Breast epithelium (tissue), 4 donors: ENCODE results near the gene NPR2. TPM values are rescaled to one million over a fixed set of nuclear protein-coding genes. Genes with fewer than 3 reads are reported as not detected.

Experiments used
- DNase-seq, 2 donors: peaks; one replicate each; pipeline ENCODE4 v3.0.0-alpha.2; 2019; ENCODE audit warnings: low spot score in 2 of 2
- H3K27ac ChIP-seq, 2 donors: fragments of 200-600 bp; sonication (generic) in 1 of 2; one replicate each; pipeline ENCODE4 v1.5.1; 2016 to 2019; ENCODE audit warnings: mild to moderate bottlenecking in 1 of 2
- H3K27me3 ChIP-seq, 2 donors: fragments of 200-600 bp; sonication (generic) in 1 of 2; one replicate each; pipeline versions ENCODE4 v1.5.1 to v1.6.0; 2017 to 2019; ENCODE audit warnings: control low read depth in 1 of 2, mild to moderate bottlenecking in 1 of 2
- H3K36me3 ChIP-seq: fragments of 200-600 bp; one replicate; pipeline ENCODE4 v1.5.1; 2019
- H3K4me1 ChIP-seq, 2 donors: fragments of 200-600 bp; sonication (generic); one replicate each; pipeline ENCODE4 v1.5.1; 2016 to 2019; ENCODE audit warnings: control low read depth in 1 of 2
- H3K4me3 ChIP-seq, 3 donors: fragments of 200-600 bp; sonication (generic); 1 replicate in 2 of 3; 2 replicates in 1 of 3; pipeline ENCODE4 v1.5.1; 2016 to 2019; ENCODE audit warnings: mild to moderate bottlenecking in 3 of 3, moderate library complexity in 2 of 3
- H3K9me3 ChIP-seq, 2 donors: fragments of 200-600 bp; sonication (generic) in 1 of 2; one replicate each; pipeline ENCODE4 v1.5.1; 2016 to 2019; ENCODE audit warnings: control low read depth in 1 of 2
- POLR2A ChIP-seq: fragments of 450-650 bp; IDR thresholded peaks from one replicate; pipeline ENCODE4 v1.6.1; 2016; ENCODE audit warnings: antibody characterized with exemption, mild to moderate bottlenecking, moderate library complexity
- POLR2AphosphoS5 ChIP-seq, 3 donors: sonication (generic); formaldehyde crosslinking; IDR thresholded peaks; one replicate each; pipeline ENCODE4 v1.6.1; 2017; ENCODE audit warnings: antibody characterized with exemption in 3 of 3
- intact Hi-C: fragments of 100-400 bp; cut with DNase I; formaldehyde crosslinking; loops from one replicate; pipeline ENCODE4 v1.15.1; 2023; ENCODE audit warnings: low total_unique reads
- total RNA-seq, 3 donors: library from RNA; depleted of rRNA; stranded (reverse); fragments of >200 nt; gene quantifications; one replicate each; pipeline ENCODE4 v1.1.0, GENCODE V29; 2016
- TF ChIP-seq, protein P1 (sequence below), 3 donors: fragments of 450-650 bp; IDR thresholded peaks; one replicate each; pipeline ENCODE4 v1.5.1; 2016 to 2017; ENCODE audit warnings: antibody characterized with exemption in 3 of 3, mild to moderate bottlenecking in 3 of 3, moderate library complexity in 3 of 3

The NPR2 gene
- total RNA-seq, 3 donors from 2014 or later, result 10.2 to 34.2 (median 14.7) TPM

DNA sequence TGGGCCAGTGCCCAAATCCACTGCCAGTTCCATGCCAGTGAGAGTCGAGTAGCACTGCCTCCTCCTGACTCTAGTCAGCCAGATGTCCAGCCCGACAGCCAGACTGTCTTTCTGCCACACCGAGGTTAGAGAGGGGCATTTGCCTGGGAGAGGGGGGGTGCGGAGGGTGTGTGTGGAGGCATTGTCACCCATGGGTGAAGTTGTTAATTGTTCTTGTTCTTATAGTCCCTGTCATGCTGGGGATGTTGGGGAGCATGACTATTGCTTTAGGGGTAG is 41.2 kb upstream of the NPR2 start:
- no peak for DNase-seq
- Histone ChIP-seq H3K27ac (peak overlapping the region; percentile 93 to 95), H3K27me3 (no peaks in the 10 kb centered on the region), H3K36me3 (no peaks in the 10 kb centered on the region), H3K9me3 (no peaks in the 10 kb centered on the region), H3K4me1 (peaks cover 6 to 29% of the 10 kb centered on the region in 2 donors), H3K4me3 (peak overlapping the region; percentile 80 to 98 (median 87))
- intact Hi-C loops, result no loop called here
- TF ChIP-seq POLR2AphosphoS5 (IDR thresholded peaks at IDR 0.05), result no peak
- TF ChIP-seq, protein P1, sequence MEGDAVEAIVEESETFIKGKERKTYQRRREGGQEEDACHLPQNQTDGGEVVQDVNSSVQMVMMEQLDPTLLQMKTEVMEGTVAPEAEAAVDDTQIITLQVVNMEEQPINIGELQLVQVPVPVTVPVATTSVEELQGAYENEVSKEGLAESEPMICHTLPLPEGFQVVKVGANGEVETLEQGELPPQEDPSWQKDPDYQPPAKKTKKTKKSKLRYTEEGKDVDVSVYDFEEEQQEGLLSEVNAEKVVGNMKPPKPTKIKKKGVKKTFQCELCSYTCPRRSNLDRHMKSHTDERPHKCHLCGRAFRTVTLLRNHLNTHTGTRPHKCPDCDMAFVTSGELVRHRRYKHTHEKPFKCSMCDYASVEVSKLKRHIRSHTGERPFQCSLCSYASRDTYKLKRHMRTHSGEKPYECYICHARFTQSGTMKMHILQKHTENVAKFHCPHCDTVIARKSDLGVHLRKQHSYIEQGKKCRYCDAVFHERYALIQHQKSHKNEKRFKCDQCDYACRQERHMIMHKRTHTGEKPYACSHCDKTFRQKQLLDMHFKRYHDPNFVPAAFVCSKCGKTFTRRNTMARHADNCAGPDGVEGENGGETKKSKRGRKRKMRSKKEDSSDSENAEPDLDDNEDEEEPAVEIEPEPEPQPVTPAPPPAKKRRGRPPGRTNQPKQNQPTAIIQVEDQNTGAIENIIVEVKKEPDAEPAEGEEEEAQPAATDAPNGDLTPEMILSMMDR (IDR thresholded peaks at IDR 0.05), result no peak
- TF ChIP-seq POLR2A, result no peak

DNA sequence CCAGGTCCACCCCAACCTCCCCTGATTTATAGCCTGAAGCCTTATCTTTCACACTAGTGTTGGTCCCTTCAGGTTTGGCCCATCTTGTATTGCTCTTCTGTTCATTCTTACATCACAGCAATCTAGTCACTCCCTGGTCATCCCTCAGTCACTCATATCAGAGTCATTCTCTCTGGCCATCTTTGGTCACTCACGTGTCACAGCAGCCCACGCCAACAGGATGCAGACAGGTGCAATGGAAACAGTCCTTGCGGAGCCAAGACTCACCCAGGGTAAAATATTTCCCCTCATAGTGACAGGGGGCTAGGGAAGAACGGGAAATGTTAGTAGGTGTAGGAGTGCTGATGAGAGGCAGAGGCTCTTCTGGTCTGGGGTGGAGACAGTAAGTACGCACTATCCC is 37.9 kb upstream of the NPR2 start:
- intact Hi-C loops, result no loop called here
- Histone ChIP-seq H3K27me3 (no peaks in the 10 kb centered on the region), H3K4me1 (peaks cover 6 to 16% of the 10 kb centered on the region in 2 donors), H3K9me3 (no peaks in the 10 kb centered on the region), H3K4me3 (no peak overlapping the region), H3K27ac (no peak overlapping the region), H3K36me3 (no peaks in the 10 kb centered on the region)
- TF ChIP-seq POLR2AphosphoS5 (IDR thresholded peaks at IDR 0.05) (no peak), POLR2A (no peak)
- TF ChIP-seq, protein P1 (IDR thresholded peaks at IDR 0.05), result no peak
- no peak for DNase-seq

DNA sequence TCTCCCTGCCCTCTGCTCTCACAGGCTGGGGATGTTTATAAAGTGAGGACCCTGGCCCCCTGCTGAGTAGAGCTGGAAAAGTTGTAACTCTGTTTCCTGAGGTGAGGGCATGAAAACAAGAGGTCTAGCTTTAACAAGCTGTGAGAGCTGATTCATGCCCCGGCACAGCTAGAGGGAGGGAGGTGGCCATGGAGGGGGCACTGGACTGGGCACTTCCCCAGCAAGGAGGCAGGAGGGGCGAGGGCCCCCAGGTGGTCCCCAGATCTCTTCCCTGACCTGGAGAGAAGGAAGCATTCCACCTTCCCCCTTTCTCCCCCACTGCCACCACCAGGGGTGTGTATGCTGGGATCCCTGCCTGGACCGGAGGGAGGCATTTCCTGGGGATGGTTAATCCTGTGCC is 37.1 kb upstream of the NPR2 start, which contains the start of gene MSMP:
Gene MSMP (minus strand): TSS at position 13 of the 400 bp plus-strand sequence. CDS start 147 bp downstream, outside the sequence.
- no peak for DNase-seq
- intact Hi-C loops, result no loop called here
- H3K27ac ChIP-seq, result no peak within 1 kb of the TSS
- H3K9me3 ChIP-seq, result no peaks in the 10 kb centered on the region
- H3K36me3 ChIP-seq, result no peaks in the 10 kb centered on the region
- H3K4me1 ChIP-seq, result peaks cover 9 to 19% of the 10 kb centered on the region in 2 donors
- H3K4me3 ChIP-seq, result no peak within 1 kb of the TSS
- no peaks in the 10 kb centered on the region for H3K27me3 ChIP-seq
- TF ChIP-seq, protein P1 (IDR thresholded peaks at IDR 0.05), result no peak
- TF ChIP-seq POLR2AphosphoS5 (IDR thresholded peaks at IDR 0.05), result no peak
- TF ChIP-seq POLR2A, result no peak

DNA sequence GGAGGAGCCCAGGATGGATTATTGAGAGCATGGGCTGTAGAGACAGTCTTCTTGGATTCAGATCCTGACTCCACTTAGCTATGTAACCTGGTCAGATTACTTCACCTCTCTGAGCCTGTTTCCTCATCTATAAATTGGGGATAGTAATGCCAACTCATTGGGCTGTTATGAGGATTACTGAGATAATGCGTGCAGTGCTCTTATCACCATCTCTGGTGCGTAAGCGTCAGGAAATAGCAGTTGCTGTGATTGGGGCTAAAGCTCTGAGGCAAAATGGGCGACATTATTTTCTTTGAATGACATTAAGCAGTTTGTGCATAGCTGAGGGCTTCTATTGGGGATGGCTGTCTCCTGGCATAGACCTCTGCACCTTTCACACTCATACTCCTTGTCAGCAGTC is 36.3 kb upstream of the NPR2 start:
- Histone ChIP-seq H3K36me3 (no peaks in the 10 kb centered on the region), H3K27me3 (no peaks in the 10 kb centered on the region), H3K27ac (no peak overlapping the region), H3K4me1 (peaks cover 7 to 15% of the 10 kb centered on the region in 2 donors), H3K9me3 (no peaks in the 10 kb centered on the region), H3K4me3 (no peak overlapping the region)
- TF ChIP-seq, protein P1 (IDR thresholded peaks at IDR 0.05), result no peak
- TF ChIP-seq POLR2AphosphoS5 (IDR thresholded peaks at IDR 0.05), result no peak
- TF ChIP-seq POLR2A, result no peak
- DNase-seq, result no peak
- intact Hi-C loops, result no loop called here

GRCh38 chr9:35756275-35757225 is 34.8 kb upstream of the NPR2 start:
- no peak for TF ChIP-seq POLR2AphosphoS5 (IDR thresholded peaks at IDR 0.05)
- TF ChIP-seq, protein P1 (IDR thresholded peaks at IDR 0.05), result peak; percentile 37 to 79 (median 49)
- Histone ChIP-seq H3K27ac (peak overlapping the region; percentile 94 to 95), H3K27me3 (no peaks in the 10 kb centered on the region), H3K4me3 (peak overlapping the region; percentile 40 to 78 (median 72)), H3K36me3 (no peaks in the 10 kb centered on the region), H3K4me1 (peaks cover 3 to 11% of the 10 kb centered on the region in 2 donors), H3K9me3 (no peaks in the 10 kb centered on the region)
- peak; percentile 57 to 66 for DNase-seq
- intact Hi-C loops, result no loop called here
